CD4-positive, alpha-beta memory T cell (primary cell): ENCODE results near the gene MOSPD3. TPM values are rescaled to one million over a fixed set of nuclear protein-coding genes. Genes with fewer than 3 reads are reported as not detected.

ENCODE experiments used
- CTCF ChIA-PET: fragments of 350-600 bp; sonication (Branson Sonifier 250); formaldehyde crosslinking; loops from one replicate; lab custom pipeline; 2021; ENCODE audit warnings: inconsistent platforms; ENCODE audit not compliant: partially characterized antibody; lab: Charles Lee
- POLR2A ChIA-PET: fragments of 350-600 bp; sonication (Branson Sonifier 250); formaldehyde crosslinking; loops from one replicate; lab custom pipeline; 2021; ENCODE audit not compliant: partially characterized antibody; lab: Charles Lee
- DNase-seq, 5 donors: peaks; one replicate each; pipeline versions ENCODE4 v3.0.0 to v3.0.0-alpha.2; 2020 to 2022; ENCODE audit warnings: mixed read lengths in 1 of 5
- H3K27ac ChIP-seq: one replicate; pipeline ENCODE4 v1.7.0; 2013; ENCODE audit warnings: low read depth, low read length
- H3K27me3 ChIP-seq: 2 replicates; pipeline ENCODE4 v1.7.0; 2013; ENCODE audit warnings: mild to moderate bottlenecking, low read length, moderate library complexity; ENCODE audit not compliant: insufficient read depth
- H3K36me3 ChIP-seq: 2 replicates; pipeline ENCODE4 v1.7.0; 2013; ENCODE audit warnings: mild to moderate bottlenecking, low read length, moderate library complexity; ENCODE audit not compliant: insufficient read depth
- H3K4me1 ChIP-seq: 2 replicates; pipeline ENCODE4 v1.7.0; 2013; ENCODE audit warnings: mild to moderate bottlenecking, low read length, moderate library complexity; ENCODE audit not compliant: insufficient read depth
- H3K4me3 ChIP-seq, 2 donors: one replicate each; pipeline ENCODE4 v1.7.0; 2013; ENCODE audit warnings: low read length in 2 of 2, mild to moderate bottlenecking in 1 of 2
- H3K9me3 ChIP-seq, 2 donors: one replicate each; pipeline ENCODE4 v1.7.0; 2013; ENCODE audit warnings: low read length in 2 of 2, control low read depth in 1 of 2; ENCODE audit not compliant: control insufficient read depth in 1 of 2
- H3K27ac Mint-ChIP-seq, 7 donors: one replicate each; pipeline ENCODE4 v1.8.0; 2020 to 2021; ENCODE audit warnings: mixed read lengths in 7 of 7, mild to moderate bottlenecking in 6 of 7, inconsistent platforms in 3 of 7, moderate library complexity in 3 of 7
- H3K27me3 Mint-ChIP-seq, 2 donors: one replicate each; pipeline ENCODE4 v1.8.0; 2020 to 2021; ENCODE audit warnings: mixed read lengths in 2 of 2
- H3K36me3 Mint-ChIP-seq, 2 donors: one replicate each; pipeline ENCODE4 v1.8.0; 2020 to 2021; ENCODE audit warnings: mixed read lengths in 2 of 2, inconsistent platforms in 1 of 2, mild to moderate bottlenecking in 1 of 2
- H3K4me1 Mint-ChIP-seq, 4 donors: one replicate each; pipeline ENCODE4 v1.8.0; 2020 to 2021; ENCODE audit warnings: mixed read lengths in 4 of 4, mild to moderate bottlenecking in 1 of 4
- H3K4me3 Mint-ChIP-seq, 8 donors: one replicate each; pipeline ENCODE4 v1.8.0; 2020 to 2021; ENCODE audit warnings: mixed read lengths in 8 of 8, mild to moderate bottlenecking in 7 of 8, moderate library complexity in 6 of 8, inconsistent platforms in 3 of 8
- H3K9me3 Mint-ChIP-seq, 8 donors: one replicate each; pipeline ENCODE4 v1.8.0; 2020 to 2021; ENCODE audit warnings: mixed read lengths in 8 of 8, mild to moderate bottlenecking in 5 of 8, inconsistent platforms in 3 of 8, moderate library complexity in 1 of 8
- intact Hi-C: fragments of 100-400 bp; cut with micrococcal nuclease; formaldehyde crosslinking; loops from one replicate; pipeline ENCODE4 v1.15.1; 2023
- polyA plus RNA-seq, 2 donors: library from polyadenylated mRNA; unstranded; fragments of 300-500 nt; fragmentation: Illumina TruSeq; gene quantifications; one replicate each; pipeline ENCODE4 v1.2.3, GENCODE V29; 2021
- total RNA-seq, 2 experiments: library from RNA; stranded (reverse); gene quantifications; one replicate each; pipeline ENCODE4 v1.2.3, GENCODE V29; 2021

Gene MOSPD3
- total and polyA plus RNA-seq, 4 experiments from 2014 or later, result 13.4 to 32.1 (median 20.1) TPM

DNA sequence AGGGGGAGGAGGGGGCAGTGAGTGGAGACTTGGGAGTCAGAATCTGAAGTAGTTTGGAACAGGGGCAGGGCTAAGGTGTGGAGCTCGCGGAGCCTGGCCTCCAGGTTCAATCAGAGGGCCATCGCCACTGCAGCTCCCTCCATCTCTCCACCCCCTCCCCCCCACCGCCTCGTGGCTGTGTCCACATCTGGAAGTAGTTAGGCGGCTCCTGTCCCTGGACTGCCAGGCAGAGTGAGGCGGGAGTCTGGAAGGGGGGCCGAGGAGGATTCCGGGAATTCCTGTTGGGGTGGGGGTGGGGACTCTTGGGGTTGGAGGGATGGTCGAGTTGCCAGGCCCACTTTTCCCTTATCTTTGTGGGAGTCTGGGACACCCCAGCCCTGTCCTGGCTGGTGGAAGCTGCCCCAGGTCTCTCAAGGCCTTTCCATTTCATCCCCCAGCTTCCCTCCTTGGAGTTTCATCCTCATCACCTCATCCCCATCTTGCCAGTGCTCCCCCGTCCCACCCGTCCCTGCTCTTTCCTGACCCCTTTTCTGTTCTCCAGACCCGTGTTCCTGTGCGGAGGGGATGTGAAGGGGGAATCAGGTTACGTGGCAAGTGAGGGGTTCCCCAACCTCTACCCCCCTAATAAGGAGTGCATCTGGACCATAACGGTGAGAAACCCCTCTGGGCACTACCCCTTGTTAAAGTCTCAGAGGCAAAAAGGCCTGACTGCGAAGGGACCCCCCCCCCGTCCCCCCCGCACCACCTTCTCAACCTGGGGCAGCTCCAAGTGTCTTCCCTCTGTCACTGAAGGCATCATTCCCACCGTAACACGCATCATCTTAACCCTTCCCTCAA is 9.2 kb upstream of the MOSPD3 start:
- Mint-ChIP-seq H3K27ac (peak overlapping the region in 6 of 7 donors; percentile 60 to 94 (median 82)), H3K36me3 (no peaks in the 10 kb centered on the region), H3K4me3 (peak overlapping the region; percentile 53 to 87 (median 83)), H3K27me3 (no peaks in the 10 kb centered on the region), H3K9me3 (no peaks in the 10 kb centered on the region), H3K4me1 (peaks cover 11 to 39% (median 17%) of the 10 kb centered on the region in 4 donors)
- CTCF ChIA-PET, result interaction anchor here (0.7 to 3.2 kb wide), 11 partner anchors 9 to 249 kb away, joined by 3 to 24 read pairs (median 3); partner anchors contain the start of genes FBXO24, LRCH4, MOSPD3 and POP7
- Histone ChIP-seq H3K27ac (peak overlapping the region; percentile 64), H3K4me3 (peak overlapping the region in 1 of 2 donors; percentile 53), H3K4me1 (peaks cover 21% of the 10 kb centered on the region), H3K27me3 (no peaks in the 10 kb centered on the region), H3K36me3 (no peaks in the 10 kb centered on the region), H3K9me3 (no peaks in the 10 kb centered on the region)
- POLR2A ChIA-PET, result interaction anchor here (0.7 to 15.5 kb wide), 13 partner anchors 8 to 249 kb away, joined by 3 to 177 read pairs (median 4); partner anchors contain the start of genes FBXO24, LRCH4, MEPCE and MOSPD3
- intact Hi-C loops, result no loop called here
- no peak for DNase-seq

DNA sequence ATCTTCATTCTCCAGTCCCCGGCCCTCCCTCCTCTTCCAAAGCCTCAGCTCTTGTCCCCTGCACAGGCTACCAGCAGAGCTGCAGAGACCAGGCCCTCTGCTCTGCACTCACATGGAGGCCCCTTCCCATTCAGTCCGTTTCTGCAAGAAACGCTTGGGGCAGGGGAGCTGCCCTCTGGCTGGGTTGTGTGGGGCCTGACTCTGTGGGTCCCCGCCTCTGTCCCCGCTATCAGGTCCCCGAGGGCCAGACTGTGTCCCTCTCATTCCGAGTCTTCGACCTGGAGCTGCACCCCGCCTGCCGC is 8.7 kb upstream of the MOSPD3 start:
- Mint-ChIP-seq H3K27ac (peak overlapping the region; percentile 60 to 95 (median 91)), H3K4me3 (peak overlapping the region; percentile 78 to 87 (median 83)), H3K9me3 (no peaks in the 10 kb centered on the region), H3K36me3 (no peaks in the 10 kb centered on the region), H3K4me1 (peaks cover 9 to 35% (median 16%) of the 10 kb centered on the region in 4 donors), H3K27me3 (no peaks in the 10 kb centered on the region)
- intact Hi-C loops, result loop anchor here (1.0 to 2.0 kb wide), 7 partner anchors 9 to 122 kb away; partner anchors contain the start of genes FBXO24, GNB2, LRCH4 and MOSPD3
- H3K9me3 ChIP-seq, result no peaks in the 10 kb centered on the region
- ChIA-PET POLR2A (interaction anchor here (0.7 to 15.5 kb wide), 13 partner anchors 9 to 249 kb away, joined by 3 to 177 read pairs (median 4); partner anchors contain the start of genes FBXO24, LRCH4, MEPCE and MOSPD3), CTCF (interaction anchor here (0.7 to 3.2 kb wide), 7 partner anchors 9 to 88 kb away, joined by 3 to 24 read pairs (median 3); partner anchors contain the start of genes FBXO24, LRCH4 and MOSPD3)
- H3K36me3 ChIP-seq, result no peaks in the 10 kb centered on the region
- peak in 1 of 5 donors; percentile 12 for DNase-seq
- H3K4me3 ChIP-seq, result peak overlapping the region; percentile 34 to 53
- peaks cover 21% of the 10 kb centered on the region for H3K4me1 ChIP-seq
- peak overlapping the region; percentile 64 for H3K27ac ChIP-seq
- no peaks in the 10 kb centered on the region for H3K27me3 ChIP-seq

- H3K27me3 Mint-ChIP-seq, result no peaks in the 10 kb centered on the region
- H3K4me3 Mint-ChIP-seq, result peak overlapping the region; percentile 78 to 93 (median 87)
- Histone ChIP-seq H3K9me3 (no peaks in the 10 kb centered on the region), H3K4me1 (peaks cover 21% of the 10 kb centered on the region), H3K27me3 (no peaks in the 10 kb centered on the region), H3K4me3 (peak overlapping the region; percentile 34 to 58), H3K27ac (peak overlapping the region; percentile 64), H3K36me3 (no peaks in the 10 kb centered on the region)
- peak overlapping the region; percentile 71 to 95 (median 91) for H3K27ac Mint-ChIP-seq
- no peaks in the 10 kb centered on the region for H3K9me3 Mint-ChIP-seq
- ChIA-PET POLR2A (interaction anchor here (0.7 to 15.5 kb wide), 15 partner anchors 9 to 248 kb away, joined by 3 to 177 read pairs (median 4); partner anchors contain the start of genes FBXO24, LRCH4, MEPCE and MOSPD3), CTCF (interaction anchor here (0.6 to 3.2 kb wide), 17 partner anchors 8 to 89 kb away, joined by 3 to 24 read pairs (median 4); partner anchors contain the start of genes FBXO24, LRCH4 and MOSPD3)
- H3K4me1 Mint-ChIP-seq, result peaks cover 9 to 35% (median 16%) of the 10 kb centered on the region in 4 donors
- H3K36me3 Mint-ChIP-seq, result no peaks in the 10 kb centered on the region
- DNase-seq, result peak; percentile 63 to 83 (median 68)
- intact Hi-C loops, result loop anchor here (1.0 to 2.0 kb wide), 7 partner anchors 8 to 121 kb away; partner anchors contain the start of genes FBXO24, GNB2, LRCH4 and MOSPD3
Observed at GRCh38 chr7:100604028-100604975, 8.0 kb upstream of the MOSPD3 start.

- Histone ChIP-seq H3K4me1 (peaks cover 21% of the 10 kb centered on the region), H3K27me3 (no peaks in the 10 kb centered on the region), H3K4me3 (peak overlapping the region in 1 of 2 donors; percentile 58), H3K9me3 (no peaks in the 10 kb centered on the region), H3K27ac (peak overlapping the region; percentile 51), H3K36me3 (no peaks in the 10 kb centered on the region)
- Mint-ChIP-seq H3K9me3 (no peaks in the 10 kb centered on the region), H3K4me3 (peak overlapping the region; percentile 73 to 93 (median 86)), H3K27me3 (no peaks in the 10 kb centered on the region), H3K4me1 (peaks cover 9 to 35% (median 17%) of the 10 kb centered on the region in 4 donors), H3K36me3 (no peaks in the 10 kb centered on the region), H3K27ac (peak overlapping the region in 6 of 7 donors; percentile 37 to 82 (median 62))
- peak; percentile 28 to 58 (median 39) for DNase-seq
- ChIA-PET POLR2A (interaction anchor here (0.8 to 15.5 kb wide), 11 partner anchors 8 to 176 kb away, joined by 3 to 177 read pairs (median 7); partner anchors contain the start of genes FBXO24, LRCH4, MEPCE and MOSPD3), CTCF (interaction anchor here (0.6 to 2.1 kb wide), 13 partner anchors 9 to 88 kb away, joined by 3 to 9 read pairs (median 4); partner anchors contain the start of genes FBXO24 and LRCH4)
- intact Hi-C loops, result loop anchor here (1.0 to 2.0 kb wide), 7 partner anchors 7 to 120 kb away; partner anchors contain the start of genes FBXO24, GNB2, LRCH4 and MOSPD3
Observed at GRCh38 chr7:100604976-100605911, 7.1 kb upstream of the MOSPD3 start.

DNA sequence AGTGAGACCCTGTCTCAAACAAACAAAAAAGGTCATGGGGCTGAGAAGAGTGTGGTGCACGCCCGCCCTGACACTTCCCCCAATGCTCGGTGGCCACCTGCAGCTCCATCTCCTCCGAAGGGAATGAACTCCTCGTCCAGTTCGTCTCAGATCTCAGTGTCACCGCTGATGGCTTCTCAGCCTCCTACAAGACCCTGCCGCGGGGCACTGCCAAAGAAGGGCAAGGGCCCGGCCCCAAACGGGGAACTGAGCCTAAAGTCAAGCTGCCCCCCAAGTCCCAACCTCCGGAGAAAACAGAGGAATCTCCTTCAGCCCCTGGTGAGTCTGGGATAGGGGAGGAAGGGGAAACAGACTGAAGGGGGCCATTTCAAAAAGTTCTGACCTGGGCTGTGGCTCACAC is 6.0 kb upstream of the MOSPD3 start:
- Mint-ChIP-seq H3K4me3 (peak overlapping the region in 7 of 8 donors; percentile 29 to 89 (median 76)), H3K9me3 (no peaks in the 10 kb centered on the region), H3K27ac (peak overlapping the region in 2 of 7 donors; percentile 59 to 68), H3K27me3 (no peaks in the 10 kb centered on the region), H3K36me3 (no peaks in the 10 kb centered on the region), H3K4me1 (peaks cover 11 to 35% (median 20%) of the 10 kb centered on the region in 4 donors)
- Histone ChIP-seq H3K27ac (no peak overlapping the region), H3K27me3 (no peaks in the 10 kb centered on the region), H3K4me3 (no peak overlapping the region), H3K4me1 (peaks cover 21% of the 10 kb centered on the region), H3K9me3 (no peaks in the 10 kb centered on the region), H3K36me3 (no peaks in the 10 kb centered on the region)
- CTCF ChIA-PET, result interaction anchor here (0.8 to 4.8 kb wide), 9 partner anchors 9 to 231 kb away, joined by 3 to 19 read pairs (median 6); no protein-coding TSS in a partner anchor
- POLR2A ChIA-PET, result interaction anchor here (0.7 to 15.5 kb wide), 7 partner anchors 22 to 177 kb away, joined by 3 to 177 read pairs (median 11); partner anchors contain the start of genes FBXO24, LRCH4, MEPCE and POP7
- intact Hi-C loops, result no loop called here
- no peak for DNase-seq
